ENCODE data around the gene BMI1. TPM values are rescaled to one million over a fixed set of nuclear protein-coding genes. Genes with fewer than 3 reads are reported as not detected.

BMI1 gene
- total and polyA plus RNA-seq, 2 donors (not counting 3 experiments of a cell fraction or from before 2014, with no cell fraction given): 12.0 to 25.1 TPM

GRCh38 chr10:22368981-22369380, 48.1 kb downstream of the BMI1 start:
- H3K4me3 ChIP-seq (replicated peaks in 1 of 3; ENCODE audit: insufficient read depth in 1 of 3, low read depth in 1 of 3, low read length in 3 of 3): no peak overlapping the region
- ChIA-PET CTCF (interaction anchor here (1.0 to 1.6 kb wide), 2 partner anchors 11 to 19 kb away, joined by 3 to 4 read pairs; no protein-coding TSS in a partner anchor), POLR2A (no interaction called here)
- no peak overlapping the region for H3K9ac ChIP-seq (replicated peaks; ENCODE audit: extremely low read depth, insufficient read depth, low read length)
- DNase-seq (ENCODE audit: low read depth, low spot score) (peak; percentile 50), FAIRE-seq (no peak)
- no peak overlapping the region for H2AFZ ChIP-seq (ENCODE audit: low read depth, low read length)
- peak overlapping the region; percentile 20 for H3K27ac ChIP-seq (ENCODE audit: insufficient read depth, low read depth, low read length)
- intact Hi-C loops (cut with micrococcal nuclease) (no loop called here), dilution Hi-C loops (cut with MboI; ENCODE audit: extremely low pct_ligation_motif_present, low sequenced_read_pairs) (no loop called here)
- H3K9me1 ChIP-seq (replicated peaks; ENCODE audit: control insufficient read depth, extremely low read depth, insufficient read depth, low read length): no peaks in the 10 kb centered on the region
- no peak for TF ChIP-seq CTCF (IDR thresholded peaks at IDR 0.05; ENCODE audit: extremely low read depth in 1 of 2, insufficient read depth in 1 of 2, low read depth in 1 of 2, low read length in 2 of 2)
- peak; percentile 36 for TF ChIP-seq FOS (IDR thresholded peaks at IDR 0.05; ENCODE audit: borderline replicate concordance, insufficient read depth, low read length)
- peak; percentile 75 for TF ChIP-seq GATA2 (IDR thresholded peaks at IDR 0.05; ENCODE audit: insufficient read depth, insufficient read length, low read depth, low read length)
- H3K4me1 ChIP-seq (ENCODE audit: control insufficient read depth, extremely low read depth, insufficient read depth, low read length): peaks cover 20% of the 10 kb centered on the region
- no peaks in the 10 kb centered on the region for H3K36me3 ChIP-seq (ENCODE audit: control insufficient read depth in 2 of 2, extremely low read depth in 1 of 2, insufficient read depth in 2 of 2, low read length in 2 of 2)
- no peaks in the 10 kb centered on the region for H3K79me2 ChIP-seq (ENCODE audit: control insufficient read depth, insufficient read depth, low read length)
- no peaks in the 10 kb centered on the region for H3K9me3 ChIP-seq (replicated peaks; ENCODE audit: control insufficient read depth, insufficient read depth, low read length)
- no peaks in the 10 kb centered on the region for H4K20me1 ChIP-seq (replicated peaks; ENCODE audit: control insufficient read depth, extremely low read depth, insufficient read depth, low read length)
- H3K27me3 ChIP-seq (ENCODE audit: control insufficient read depth in 2 of 2, insufficient read depth in 2 of 2, low read length in 2 of 2): no peaks in the 10 kb centered on the region
- no TSS peak for BruUV-seq (replicated peaks)
- no peak overlapping the region for H3K4me2 ChIP-seq (ENCODE audit: insufficient read depth, low read length)

- Histone ChIP-seq H3K4me1 (ENCODE audit: control insufficient read depth, extremely low read depth, insufficient read depth, low read length) (peaks cover 22% of the 10 kb centered on the region), H3K36me3 (ENCODE audit: control insufficient read depth in 2 of 2, extremely low read depth in 1 of 2, insufficient read depth in 2 of 2, low read length in 2 of 2) (no peaks in the 10 kb centered on the region), H4K20me1 (replicated peaks; ENCODE audit: control insufficient read depth, extremely low read depth, insufficient read depth, low read length) (no peaks in the 10 kb centered on the region), H3K27ac (ENCODE audit: insufficient read depth, low read depth, low read length) (peak overlapping the region; percentile 20), H3K9me1 (replicated peaks; ENCODE audit: control insufficient read depth, extremely low read depth, insufficient read depth, low read length) (no peaks in the 10 kb centered on the region), H3K79me2 (ENCODE audit: control insufficient read depth, insufficient read depth, low read length) (no peaks in the 10 kb centered on the region), H3K4me2 (ENCODE audit: insufficient read depth, low read length) (peak overlapping the region; percentile 25), H3K27me3 (ENCODE audit: control insufficient read depth in 2 of 2, insufficient read depth in 2 of 2, low read length in 2 of 2) (no peaks in the 10 kb centered on the region), H3K9ac (replicated peaks; ENCODE audit: extremely low read depth, insufficient read depth, low read length) (no peak overlapping the region), H2AFZ (ENCODE audit: low read depth, low read length) (no peak overlapping the region), H3K4me3 (replicated peaks in 1 of 3; ENCODE audit: insufficient read depth in 1 of 3, low read depth in 1 of 3, low read length in 3 of 3) (no peak overlapping the region), H3K9me3 (replicated peaks; ENCODE audit: control insufficient read depth, insufficient read depth, low read length) (no peaks in the 10 kb centered on the region)
- TF ChIP-seq POLR2AphosphoS5 (IDR thresholded peaks at IDR 0.05; ENCODE audit: insufficient read depth, low read depth, low read length) (peak; percentile 35), POLR2A (IDR thresholded peaks at IDR 0.05; ENCODE audit: low read depth, low read length) (no peak), JUN (IDR thresholded peaks at IDR 0.05; ENCODE audit: borderline replicate concordance, insufficient read depth, insufficient read length, low read depth) (peak; percentile 87), EZH2 (IDR thresholded peaks at IDR 0.05; ENCODE audit: borderline replicate concordance, low read depth, low read length, severe bottlenecking) (no peak), FOS (IDR thresholded peaks at IDR 0.05; ENCODE audit: borderline replicate concordance, insufficient read depth, low read length) (peak; percentile 57), MAX (IDR thresholded peaks at IDR 0.05; ENCODE audit: insufficient read depth, insufficient read length) (no peak)
- ChIA-PET POLR2A (no interaction called here), CTCF (interaction anchor here (1.0 to 1.6 kb wide), 2 partner anchors 10 to 20 kb away, joined by 3 to 4 read pairs; no protein-coding TSS in a partner anchor)
- dilution Hi-C loops (cut with MboI; ENCODE audit: extremely low pct_ligation_motif_present, low sequenced_read_pairs): no loop called here
- peak; percentile 64 for DNase-seq (ENCODE audit: low read depth, low spot score)
- peak; percentile 66 for FAIRE-seq
- intact Hi-C loops (cut with micrococcal nuclease): no loop called here
- BruUV-seq (replicated peaks): no TSS peak
These were observed 48.7 kb downstream of the BMI1 start for GRCh38 chr10:22369434-22370072.

All from endothelial cell of umbilical vein (primary cell).